Measurements from ENCODE around the gene TRMT2A.

TRMT2A gene

DNA sequence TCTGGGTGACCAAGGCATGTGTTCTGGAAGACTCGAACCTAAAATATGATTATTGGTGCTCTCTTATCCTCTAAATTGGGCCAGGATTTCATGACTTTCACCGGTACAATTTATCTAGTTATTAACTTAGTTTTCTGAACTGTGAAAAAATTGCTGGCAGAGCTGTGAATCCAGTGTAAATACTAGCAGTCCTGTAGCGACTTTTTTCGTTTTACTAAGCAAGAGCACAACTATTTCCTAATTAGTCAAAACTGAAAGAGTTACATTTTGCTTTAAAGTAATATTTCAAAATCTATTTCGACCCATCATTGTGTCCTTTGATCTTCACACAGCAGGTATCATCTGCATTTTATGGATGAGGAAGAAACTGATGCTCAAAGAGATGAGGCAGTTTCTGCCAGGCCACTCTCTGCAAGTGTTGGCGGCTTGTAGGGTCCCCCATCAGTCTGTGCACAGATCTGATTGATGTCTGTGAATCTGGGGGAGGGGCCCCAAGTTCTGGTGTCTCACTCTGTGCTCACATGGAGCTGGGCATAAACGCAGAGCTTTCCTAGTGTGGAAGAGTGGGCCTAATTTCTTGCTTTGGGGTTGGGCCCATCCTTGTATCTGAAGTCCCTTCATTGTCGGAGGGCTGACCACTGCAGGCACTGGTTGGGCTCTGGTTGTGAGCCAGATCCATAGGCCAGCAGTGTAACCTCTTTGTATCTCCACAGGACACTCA is 1.4 kb upstream of the TRMT2A start:
- DNase-seq: no peak

DNA sequence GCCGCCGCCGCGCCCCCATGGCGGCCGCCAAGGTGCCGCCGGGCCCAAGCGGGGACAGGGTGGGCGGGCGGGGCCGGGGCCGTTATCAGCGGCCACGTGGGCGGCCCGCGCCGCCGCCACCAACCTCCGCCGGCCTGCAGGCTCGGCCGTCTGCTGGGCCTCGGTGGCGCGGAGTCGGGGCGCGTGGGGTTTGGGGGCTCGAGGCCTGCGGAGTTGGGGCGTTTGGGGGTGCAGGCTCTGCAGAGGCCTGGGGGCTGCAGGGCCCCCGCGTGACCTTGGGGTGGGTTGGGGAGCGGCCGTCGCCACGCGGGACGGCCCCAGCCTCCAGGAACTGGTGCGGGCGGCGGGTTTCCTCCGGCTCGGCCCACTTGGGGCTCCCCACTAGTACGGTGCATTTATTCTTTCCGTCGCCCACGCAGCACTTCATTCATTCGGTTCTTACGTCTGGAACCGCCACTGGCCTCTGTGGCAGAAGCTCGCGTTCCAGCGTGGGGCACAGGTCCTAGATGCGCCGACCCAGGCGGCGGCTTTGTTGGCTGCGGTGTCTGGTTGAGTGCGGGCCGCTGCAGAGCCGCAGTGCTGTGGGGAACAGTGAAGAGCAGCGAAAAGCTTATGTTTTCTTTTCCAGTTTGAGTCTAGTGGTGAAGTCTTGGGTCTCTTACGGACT is 740 bp upstream of the TRMT2A start:
- peak; percentile 47 for DNase-seq

DNA sequence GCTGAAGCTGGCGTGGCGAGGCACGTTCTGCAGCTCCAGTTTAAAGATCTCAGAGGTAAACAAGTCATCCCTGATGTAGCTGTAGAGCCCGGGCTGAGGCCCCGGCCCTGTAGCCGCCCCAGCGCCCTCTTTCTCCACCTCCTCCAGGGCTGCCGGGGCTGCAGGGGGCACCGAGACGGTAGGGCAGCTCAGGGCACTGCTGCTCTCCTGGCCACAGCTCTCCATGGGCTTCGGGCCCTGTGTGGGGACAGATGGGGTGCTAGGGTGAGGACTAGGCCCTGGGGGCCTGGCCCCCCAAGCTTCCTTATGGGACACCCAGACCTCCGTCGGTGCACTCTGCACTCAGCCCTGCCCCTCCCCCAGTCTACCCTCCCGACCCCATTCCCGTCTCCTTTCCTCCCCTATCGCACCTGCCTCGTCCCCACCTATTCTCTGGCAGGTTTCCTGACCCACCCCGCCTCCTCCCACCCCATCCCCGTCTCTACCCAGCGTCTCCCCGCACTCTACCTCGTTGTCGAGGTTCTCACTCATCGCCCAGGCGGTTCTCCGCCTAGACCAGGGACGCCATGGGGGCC is 563 bp downstream of the TRMT2A start:
- no peak for DNase-seq

DNA sequence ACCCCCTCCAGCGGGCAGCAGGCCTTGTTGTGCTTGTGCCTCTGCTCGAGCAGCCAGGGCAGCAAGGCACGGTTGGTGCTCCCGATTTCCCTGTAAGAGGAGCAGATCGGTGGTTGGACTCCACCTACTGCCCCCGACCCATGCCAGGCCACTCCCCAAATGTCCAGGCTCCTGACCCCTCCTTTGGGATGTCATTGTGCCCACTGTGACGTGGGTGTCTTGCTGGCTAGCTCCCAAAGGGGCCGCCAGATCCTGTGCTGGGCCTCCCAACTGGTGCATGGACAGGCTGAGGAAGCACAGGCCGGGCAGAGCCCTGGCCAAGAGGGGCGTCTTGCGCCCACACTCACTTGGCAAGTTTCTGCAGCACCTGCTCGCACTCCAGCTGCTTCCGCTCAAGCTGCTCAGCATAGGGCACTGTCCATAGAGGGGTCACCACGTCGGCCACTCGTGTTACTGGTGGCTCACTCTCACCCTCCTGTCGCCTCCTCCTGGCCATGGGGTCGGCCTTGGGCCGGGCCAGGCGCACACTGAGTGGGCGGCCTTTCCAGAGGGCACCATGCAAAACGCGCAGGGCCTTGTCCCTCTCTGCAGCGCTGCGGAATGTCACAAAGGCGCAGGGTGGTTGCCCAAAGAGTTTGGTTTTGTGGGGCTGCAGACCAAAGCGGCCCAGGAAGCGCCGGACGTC is 1.2 kb downstream of the TRMT2A start, which contains the start of gene RANBP1:
Gene RANBP1 (plus strand): TSS at position 414 of the 685 bp plus-strand sequence. CDS start 81 bp downstream, at position 495.
- DNase-seq: no peak

DNA sequence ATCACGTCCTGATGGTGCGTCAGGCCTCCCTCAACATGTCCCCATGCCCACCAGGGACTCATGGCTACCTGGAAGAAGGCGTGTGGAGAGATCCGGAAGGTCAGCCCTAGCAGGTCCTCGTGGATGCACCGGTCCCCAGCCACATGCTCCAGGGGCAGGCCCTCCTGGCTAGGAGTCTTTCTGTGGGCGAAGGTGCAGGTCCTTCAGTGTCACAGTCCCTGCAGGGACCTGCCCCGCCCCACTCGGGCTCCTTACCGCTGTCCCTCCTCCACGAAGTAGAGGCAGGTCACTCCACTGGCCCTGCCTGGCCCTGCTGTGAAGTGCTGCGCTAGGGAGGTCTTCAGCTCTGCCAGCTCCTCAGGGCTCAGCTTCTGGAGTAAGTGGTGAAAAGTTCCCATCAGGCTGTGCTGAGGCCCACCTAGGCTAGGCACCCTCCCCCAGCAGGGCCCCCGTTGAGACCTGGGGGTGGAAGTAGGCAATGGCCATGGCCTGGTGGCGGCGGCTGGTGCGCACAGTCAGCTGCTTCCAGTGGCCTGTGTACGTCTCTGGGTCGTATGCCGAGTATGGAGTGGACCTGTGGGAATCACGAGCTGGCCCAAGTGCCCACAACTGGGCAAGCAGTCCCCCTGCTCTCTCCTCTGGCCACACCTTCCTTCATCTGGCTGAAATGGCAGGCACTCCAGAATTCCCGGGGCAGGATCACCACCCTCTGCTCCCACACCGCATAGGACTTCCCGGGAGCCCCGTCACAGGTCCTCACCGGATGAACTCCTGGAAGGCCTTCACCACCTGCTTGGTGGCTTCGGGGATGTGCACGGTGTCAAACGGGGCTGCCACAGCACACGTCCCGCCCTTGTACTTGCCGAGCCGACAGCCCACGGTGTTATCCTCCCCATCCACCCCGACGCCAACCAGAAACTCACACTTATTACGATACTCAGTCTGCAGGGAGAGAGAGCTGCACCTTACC is 2.2 kb downstream of the TRMT2A start:
- no peak for DNase-seq

DNA sequence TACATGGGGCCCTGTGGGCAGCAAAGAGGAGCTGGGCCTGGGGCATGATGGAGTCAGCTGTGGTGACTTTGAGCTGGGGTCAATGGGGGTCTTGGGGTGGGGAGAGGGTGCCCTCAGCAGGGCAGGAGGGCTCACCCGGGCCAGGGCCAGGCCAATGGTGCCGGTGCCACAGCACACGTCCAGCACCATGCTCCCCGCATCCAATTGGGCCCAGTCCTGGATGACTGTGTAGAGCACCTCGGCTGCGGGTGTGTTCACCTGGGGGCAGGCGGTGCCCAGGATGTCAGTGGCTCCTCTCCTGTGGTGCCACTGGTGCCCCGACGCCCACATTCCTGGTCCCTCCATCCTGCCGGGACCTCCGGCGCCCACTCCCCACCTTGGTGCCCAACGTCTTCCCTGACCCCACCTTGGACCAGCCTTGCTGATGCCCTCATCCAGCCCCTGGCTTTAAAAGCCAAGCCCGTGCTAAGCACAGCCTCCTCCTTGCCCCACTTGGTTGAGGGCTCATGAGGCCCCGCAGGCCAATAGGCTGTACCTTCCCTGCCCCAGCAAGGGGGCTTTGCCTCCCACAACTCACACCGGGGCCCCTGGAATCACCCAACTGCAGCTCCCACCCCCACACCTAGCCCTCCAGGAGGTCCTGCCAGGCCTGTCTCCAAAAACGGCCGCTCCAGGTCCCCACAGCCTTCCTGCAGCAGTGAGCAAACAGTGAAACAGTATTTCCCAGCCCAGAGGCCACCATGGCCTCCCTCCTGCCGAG is 3.3 kb downstream of the TRMT2A start:
- DNase-seq: no peak

DNA sequence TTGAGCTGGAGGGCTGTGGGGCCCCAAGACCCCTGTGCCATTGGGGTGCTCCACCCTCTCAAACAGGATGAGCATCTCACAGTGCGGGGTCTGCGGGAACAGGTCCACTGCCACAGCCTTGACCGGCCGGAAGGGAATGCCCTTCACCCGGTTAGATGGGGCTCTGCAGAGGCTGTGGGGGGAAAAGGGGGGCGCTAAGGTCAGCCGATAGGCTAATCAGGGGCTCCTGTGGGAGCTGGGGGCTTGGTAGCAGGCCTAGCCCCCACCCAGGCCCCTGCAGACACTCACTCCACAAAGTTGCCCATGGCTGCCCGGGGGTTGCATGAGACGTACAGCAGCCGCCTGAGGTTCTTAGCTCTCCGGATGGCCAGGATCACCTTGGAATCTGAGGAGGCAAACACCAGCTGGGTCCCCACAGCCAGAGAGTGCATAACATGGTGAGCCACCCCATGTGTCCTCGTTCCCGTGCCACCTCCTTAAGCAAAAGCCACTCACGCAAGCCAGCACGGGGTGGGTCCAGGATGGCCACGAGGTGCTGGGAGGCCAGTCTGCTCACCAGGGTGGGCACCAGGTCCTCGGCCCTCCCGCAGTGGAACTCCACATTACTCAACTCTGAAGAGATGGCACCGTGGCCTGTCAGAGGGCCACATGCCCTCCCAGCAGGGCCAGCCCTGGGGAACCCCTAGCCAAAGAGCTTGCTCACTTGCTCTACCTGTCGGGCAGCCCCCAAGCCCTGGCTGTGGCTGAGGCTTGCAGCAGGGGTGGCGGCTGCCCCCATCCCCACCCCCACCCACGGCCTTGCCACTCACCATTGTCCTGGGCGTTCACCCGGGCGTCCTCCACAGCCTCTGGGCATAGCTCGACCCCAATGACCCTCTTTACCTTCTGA is 4.2 kb downstream of the TRMT2A start:
- no peak for DNase-seq

DNA sequence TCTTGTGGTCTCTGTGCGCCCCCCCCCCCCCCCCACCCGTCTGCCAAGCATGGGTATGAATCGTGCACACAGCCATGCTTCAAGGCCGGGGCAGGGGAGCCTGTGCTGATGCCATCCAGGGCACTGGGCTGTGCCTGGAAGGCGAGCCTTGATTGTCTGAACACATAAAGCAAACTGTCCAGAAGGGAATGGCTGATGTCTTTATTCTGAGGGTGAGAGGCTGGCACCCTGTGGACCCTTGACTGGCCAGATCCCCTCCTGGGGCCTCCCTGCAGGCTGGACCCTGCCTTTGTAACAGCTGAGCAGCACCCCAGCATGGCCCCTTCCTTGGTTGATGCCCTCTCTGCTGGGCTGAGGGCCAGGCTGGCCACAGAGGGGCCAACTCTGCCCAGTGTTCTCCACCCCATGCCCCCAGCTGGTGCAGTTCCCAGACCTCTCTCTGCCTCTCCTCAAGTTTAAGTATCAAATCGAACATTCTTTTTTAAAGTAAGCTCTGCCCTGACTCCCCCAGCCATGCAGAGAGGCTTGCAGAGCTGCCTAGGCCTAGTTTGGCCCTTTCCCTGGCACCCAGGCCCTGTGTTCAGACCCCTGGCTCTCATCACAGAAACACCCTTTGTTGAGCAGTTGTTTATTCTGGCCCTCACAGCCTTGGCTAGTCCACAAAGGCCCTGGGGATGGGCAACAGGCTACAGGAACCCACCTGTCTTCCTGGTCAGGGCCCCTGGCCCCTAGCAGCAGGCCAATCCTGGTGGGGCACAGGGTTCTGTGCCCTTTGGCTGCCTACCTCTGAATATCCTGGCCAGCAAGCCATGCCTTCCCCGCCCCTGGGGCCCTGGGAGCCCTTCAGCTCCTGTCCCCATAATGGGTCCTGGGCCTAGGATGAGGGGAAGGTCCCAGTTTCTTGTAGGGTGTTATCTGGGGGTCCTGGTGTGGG is 5.1 kb downstream of the TRMT2A start:
- no peak for DNase-seq

DNA sequence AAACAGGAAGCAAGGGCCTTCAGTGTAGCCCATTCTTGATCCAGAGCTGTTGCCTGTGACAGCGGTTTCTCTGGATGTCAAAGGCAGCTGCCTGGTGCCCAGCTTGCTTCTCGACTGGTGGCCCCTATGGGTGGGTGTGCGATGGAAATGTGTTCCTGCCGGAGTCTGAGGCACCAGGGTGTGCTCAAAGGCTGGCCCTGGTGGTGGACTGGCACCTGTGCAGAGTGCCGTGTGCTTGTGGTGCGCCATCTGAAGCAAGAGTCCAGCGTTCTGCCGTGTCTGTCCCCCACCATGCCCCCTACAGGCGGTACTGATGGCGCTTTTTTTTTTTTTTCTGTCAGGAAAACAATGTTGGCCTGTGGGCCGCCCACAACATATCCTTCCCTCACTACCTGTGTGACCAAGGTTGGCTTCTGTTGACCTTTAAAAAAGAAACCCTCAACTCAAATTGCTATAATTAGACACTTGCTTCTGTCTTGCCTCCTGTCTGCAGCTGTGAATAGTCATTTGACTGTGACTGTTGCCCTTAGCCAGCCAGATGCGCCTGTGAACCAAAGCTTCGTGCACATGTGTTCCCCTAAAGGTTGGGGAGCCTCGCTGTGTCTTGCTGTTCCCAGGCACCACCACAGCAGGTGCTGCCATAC is 5.9 kb downstream of the TRMT2A start:
- no peak for DNase-seq

DNA sequence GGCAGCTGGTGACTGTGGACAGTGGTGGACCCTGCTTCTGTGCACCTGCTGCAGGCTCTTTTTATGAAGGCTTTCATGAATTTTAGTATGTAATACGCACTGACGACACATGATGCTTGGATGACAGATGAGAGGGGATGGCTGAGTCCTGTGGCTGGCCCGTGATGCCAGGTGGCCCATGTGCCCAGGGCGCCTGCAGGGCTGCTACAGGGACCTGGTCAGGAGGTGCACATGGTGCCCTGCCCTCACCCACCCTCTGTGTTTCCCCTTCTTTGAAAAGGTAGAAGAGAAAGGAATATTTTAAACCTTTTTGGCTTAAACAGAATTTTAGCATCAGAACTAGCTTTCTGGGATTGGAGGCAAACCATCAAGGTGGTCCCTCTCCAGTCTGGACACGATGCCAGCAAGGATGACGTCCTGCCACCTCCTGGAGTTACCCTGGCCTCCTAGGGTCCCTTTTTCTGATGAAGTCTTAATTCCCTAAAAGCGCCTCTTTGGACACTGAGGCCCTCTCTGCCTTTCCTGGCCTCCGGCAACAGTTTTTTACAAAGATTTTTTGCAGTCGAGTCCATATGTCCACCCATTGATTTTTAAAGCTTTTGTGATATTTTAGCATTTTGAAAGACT is 6.6 kb downstream of the TRMT2A start:
- no peak for DNase-seq

DNA sequence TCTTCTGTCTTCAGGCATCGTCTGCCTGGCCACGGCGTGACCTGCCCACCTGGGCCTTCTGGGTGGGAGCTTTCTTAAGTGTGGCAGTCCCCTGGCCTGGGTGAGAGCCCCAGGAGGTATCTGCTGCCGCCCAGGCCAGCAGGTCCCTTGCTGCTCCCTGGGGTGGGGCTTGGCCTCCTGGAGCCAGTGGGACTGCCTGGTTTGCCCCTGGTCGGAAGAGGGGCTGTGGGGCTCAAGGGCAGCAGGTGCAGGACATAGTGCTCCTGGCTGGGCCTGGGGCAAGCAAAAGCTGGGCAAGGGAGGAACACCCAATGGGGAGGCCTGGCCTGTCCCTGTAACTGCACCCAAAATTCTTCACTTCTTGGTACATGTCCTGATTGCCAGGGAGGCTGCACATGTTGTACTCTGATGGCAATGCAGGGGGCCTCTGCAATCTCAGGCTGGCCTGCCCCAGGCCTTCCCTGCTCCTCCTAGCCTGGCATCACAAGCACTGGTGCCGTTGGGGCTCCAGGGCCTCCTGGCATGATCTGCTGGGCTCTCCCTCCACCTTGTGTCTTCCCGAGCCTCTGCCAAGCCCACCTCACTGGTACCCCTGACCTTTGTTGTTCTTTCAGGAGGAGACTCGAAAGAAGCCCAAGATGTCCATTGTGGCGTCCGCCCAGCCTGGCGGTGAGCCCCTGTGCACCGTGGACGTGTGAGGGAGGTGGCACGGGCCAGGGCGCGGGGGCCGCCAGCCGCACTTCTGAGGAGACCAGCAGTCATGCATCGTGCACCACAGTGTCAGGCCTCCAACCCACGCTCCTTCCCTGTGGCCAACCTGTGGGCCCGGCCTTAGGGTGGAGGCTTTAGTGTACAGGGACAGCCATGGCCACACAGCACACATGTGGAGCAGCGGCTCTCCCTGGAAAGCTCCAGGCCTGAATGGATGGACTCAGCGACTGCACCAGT is 7.3 kb downstream of the TRMT2A start:
- DNase-seq: no peak

DNA sequence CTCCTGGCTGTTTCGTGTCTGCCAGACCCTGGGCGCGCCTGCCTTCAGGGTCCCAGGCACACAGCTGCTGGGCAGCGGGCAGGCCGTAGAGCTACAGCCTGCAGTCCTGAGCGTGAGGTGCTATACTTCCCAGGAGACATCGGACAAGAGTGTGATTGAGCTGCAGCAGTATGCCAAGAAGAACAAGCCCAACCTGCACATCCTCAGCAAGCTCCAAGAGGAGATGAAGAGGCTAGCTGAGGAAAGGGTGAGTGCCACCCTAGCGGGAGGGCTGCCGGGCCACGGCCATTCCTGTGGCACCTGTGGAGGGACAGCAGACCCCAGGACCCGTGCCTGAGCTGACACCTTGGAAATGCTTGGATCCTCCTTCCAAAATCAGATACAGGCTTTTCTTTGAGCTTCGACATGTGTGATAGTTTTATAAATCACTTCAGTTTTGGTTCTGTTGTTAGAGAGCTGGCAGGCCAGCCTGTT is 8.2 kb downstream of the TRMT2A start:
- DNase-seq: no peak

DNA sequence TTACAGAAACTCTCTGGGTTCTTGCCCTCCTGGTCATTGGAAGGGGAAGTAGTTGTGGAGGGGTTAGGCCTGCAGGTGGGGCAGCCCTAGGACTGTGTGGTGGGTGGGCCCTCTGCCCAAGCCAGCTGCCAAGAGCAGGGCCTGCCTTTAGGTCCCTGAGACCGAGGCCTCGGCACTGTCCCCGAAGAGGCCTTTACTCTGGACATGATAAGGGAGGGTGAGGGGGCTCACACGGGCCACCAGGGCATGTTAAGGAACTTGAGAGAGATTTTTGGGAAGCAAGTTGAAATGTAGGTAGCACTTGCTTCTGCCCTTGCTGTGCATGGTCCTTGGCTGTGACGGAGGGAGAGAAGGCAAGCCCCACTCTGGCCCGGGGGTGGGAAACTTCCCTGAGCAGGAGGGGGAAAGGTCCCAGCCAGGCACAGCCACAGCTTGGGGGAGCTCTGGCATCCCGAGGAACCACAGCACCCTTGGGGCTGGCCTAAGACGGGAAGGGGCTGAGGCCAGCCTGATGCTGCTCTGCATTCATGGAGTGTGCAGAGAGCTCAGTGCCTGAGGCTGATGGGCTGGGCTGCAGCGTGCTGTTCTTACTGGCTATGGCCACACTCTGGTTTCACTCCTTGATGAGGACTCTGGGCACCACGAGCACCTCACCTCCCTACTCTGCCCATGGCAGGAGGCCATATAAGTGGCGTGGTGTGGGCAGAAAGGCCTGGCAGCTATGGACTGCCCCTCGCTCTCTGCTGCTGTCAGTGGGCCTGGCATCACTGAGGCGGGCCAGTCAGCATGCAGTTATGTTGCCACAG is 8.9 kb downstream of the TRMT2A start:
- no peak for DNase-seq

DNA sequence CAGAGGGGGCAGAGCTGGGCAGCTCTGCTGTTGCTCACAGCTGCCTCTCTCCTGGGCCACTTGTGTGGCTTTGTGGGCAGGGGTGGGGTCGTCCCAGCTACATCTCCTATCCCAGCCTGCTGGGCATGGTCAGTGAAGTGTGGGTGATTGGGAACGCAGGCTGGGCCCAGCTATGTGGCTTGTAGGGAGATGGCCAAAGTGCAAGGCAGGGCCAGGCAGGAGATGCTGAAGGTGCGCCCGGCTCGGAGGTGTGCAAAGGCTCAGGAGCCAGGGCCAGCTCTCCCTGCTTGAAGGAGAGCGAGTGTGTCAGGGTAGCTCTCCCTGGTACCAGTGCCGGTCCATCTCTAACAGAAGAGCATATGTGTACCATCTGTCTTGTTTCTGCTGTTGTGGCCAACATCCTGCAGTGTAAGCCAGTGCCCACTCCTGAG is 9.5 kb downstream of the TRMT2A start:
- no peak for DNase-seq

DNA sequence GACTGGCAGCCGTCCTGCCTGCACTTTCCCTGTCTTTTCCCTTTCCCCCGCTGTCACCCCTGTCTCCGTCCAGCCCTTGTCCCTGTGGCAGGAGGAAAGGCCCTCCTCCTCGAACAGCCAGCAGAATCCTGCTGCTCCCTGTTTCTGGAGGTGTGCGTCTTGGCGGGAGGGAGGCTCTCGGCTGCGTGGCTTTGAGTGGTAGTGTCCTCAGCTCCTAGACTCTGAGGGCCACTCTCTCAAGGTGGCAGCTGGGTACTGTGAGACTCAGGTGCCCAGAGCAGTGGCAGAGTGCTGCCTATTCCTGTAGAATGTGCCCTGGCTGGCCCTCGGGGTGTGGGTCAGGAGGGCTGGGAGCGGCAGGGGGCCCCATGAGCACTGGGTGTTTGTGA is 10.2 kb downstream of the TRMT2A start:
- DNase-seq: no peak

All from right kidney (tissue), 1 donor.